HepG2 (cell line): ENCODE measurements around the gene SLC25A11. TPM values are rescaled to one million over a fixed set of nuclear protein-coding genes. Genes with fewer than 3 reads are reported as not detected.

Experiments
- ELF3 ChIP-seq: IDR thresholded peaks from 2 replicates; pipeline ENCODE4 v1.6.1; 2016; ENCODE audit warnings: missing genetic modification reagents, missing compliant biosample characterization
- ETV6 ChIP-seq: sonication (generic); formaldehyde crosslinking; conservative IDR thresholded peaks from 2 replicates; pipeline ENCODE4 v1.4.0; 2020; ENCODE audit warnings: missing genetic modification reagents
- HDAC6 ChIP-seq: fragments of 200-600 bp; sonication (generic); IDR thresholded peaks from 2 replicates; pipeline ENCODE4 v1.7.0; 2017; ENCODE audit warnings: mild to moderate bottlenecking, antibody characterized with exemption, low read length, low read depth
- MAFG ChIP-seq: sonication (generic); formaldehyde crosslinking; IDR thresholded peaks from 2 replicates; pipeline ENCODE4 v1.5.1; 2020; ENCODE audit warnings: mild to moderate bottlenecking, missing genetic modification reagents
- MEF2D ChIP-seq: sonication (generic); formaldehyde crosslinking; IDR thresholded peaks from 2 replicates; pipeline ENCODE4 v1.5.1; 2020; ENCODE audit warnings: mild to moderate bottlenecking, missing genetic modification reagents
- NFRKB ChIP-seq: fragments of 450-650 bp; IDR thresholded peaks from 2 replicates; pipeline ENCODE4 v1.6.1; 2017
- NR2C2 ChIP-seq: sonication (generic); formaldehyde crosslinking; IDR thresholded peaks from 2 replicates; pipeline ENCODE4 v1.4.0; 2020; ENCODE audit warnings: missing genetic modification reagents, mild to moderate bottlenecking, moderate library complexity, borderline replicate concordance
- PLRG1 ChIP-seq: fragments of 450-650 bp; conservative IDR thresholded peaks from 2 replicates; pipeline ENCODE4 v1.6.1; 2016
- RFX1 ChIP-seq: fragments of 450-650 bp; IDR thresholded peaks from 2 replicates; pipeline ENCODE4 v1.6.1; 2017
- SCMH1 ChIP-seq: sonication (generic); formaldehyde crosslinking; IDR thresholded peaks from 2 replicates; pipeline ENCODE4 v1.9.0; 2021; ENCODE audit warnings: missing genetic modification reagents, mild to moderate bottlenecking, borderline replicate concordance
- ZBTB1 ChIP-seq: sonication (generic); formaldehyde crosslinking; IDR thresholded peaks from 2 replicates; pipeline ENCODE4 v1.4.0; 2020; ENCODE audit warnings: missing genetic modification reagents, borderline replicate concordance
- ZBTB21 ChIP-seq: sonication (generic); formaldehyde crosslinking; IDR thresholded peaks from 2 replicates; pipeline ENCODE4 v1.4.0; 2020; ENCODE audit warnings: missing genetic modification reagents
- ZFY ChIP-seq: sonication (generic); formaldehyde crosslinking; IDR thresholded peaks from 2 replicates; pipeline ENCODE4 v1.4.0; 2020; ENCODE audit warnings: missing genetic modification reagents
- ZNF207 ChIP-seq: fragments of 450-650 bp; IDR thresholded peaks from 2 replicates; pipeline ENCODE4 v1.6.1; 2016; ENCODE audit warnings: antibody characterized with exemption, borderline replicate concordance
- ZNF496 ChIP-seq: sonication (generic); formaldehyde crosslinking; IDR thresholded peaks from 2 replicates; pipeline ENCODE4 v1.8.1; 2023; ENCODE audit warnings: mild to moderate bottlenecking, moderate library complexity, missing genetic modification reagents; ENCODE audit not compliant: insufficient replicate concordance
- ZNF564 ChIP-seq: sonication (generic); formaldehyde crosslinking; IDR thresholded peaks from 2 replicates; pipeline ENCODE4 v1.8.1; 2023; ENCODE audit warnings: mild to moderate bottlenecking, missing genetic modification reagents
- ZNF781 ChIP-seq: sonication (generic); formaldehyde crosslinking; IDR thresholded peaks from 2 replicates; pipeline ENCODE4 v1.5.1; 2020; ENCODE audit warnings: borderline replicate concordance, mild to moderate bottlenecking, missing genetic modification reagents; ENCODE audit errors: not compliant biosample characterization
- ZNF792 ChIP-seq: IDR thresholded peaks from 2 replicates; pipeline ENCODE4 v1.6.1; 2016
- ZNF878 ChIP-seq: sonication (generic); formaldehyde crosslinking; IDR thresholded peaks from 2 replicates; pipeline ENCODE4 v1.8.1; 2023; ENCODE audit warnings: mild to moderate bottlenecking, missing genetic modification reagents, moderate library complexity
- polyA plus RNA-seq, 8 experiments: library from polyadenylated mRNA; depleted of rRNA in 3 of 8; stranded (reverse) in 7 of 8; unstranded in 1 of 8; fragments of >200 nt; fragmentation: Illumina TruSeq in 4 of 8; extraction: Trizol in 4 of 8; gene quantifications; 2 replicates each; pipeline versions ENCODE4 v1.2.1 to v1.2.3, GENCODE V29; 2011 to 2016; ENCODE audit warnings: low read depth in 4 of 8, missing spikeins in 1 of 8, mixed read lengths in 1 of 8; ENCODE audit not compliant: insufficient read depth in 1 of 8
- total RNA-seq, 5 experiments: library from RNA; depleted of rRNA; stranded (reverse); fragments of >200 nt; fragmentation: Illumina TruSeq; extraction: Trizol; gene quantifications; 2 replicates each; pipeline ENCODE4 v1.2.3, GENCODE V29; 2016; ENCODE audit warnings: low read depth in 1 of 5
- TF ChIP-seq, protein P1 (sequence below): sonication (generic); formaldehyde crosslinking; IDR thresholded peaks from 2 replicates; pipeline ENCODE4 v1.4.0; 2020; ENCODE audit warnings: missing genetic modification reagents
- TF ChIP-seq, protein P2 (sequence below): sonication (generic); formaldehyde crosslinking; IDR thresholded peaks from 2 replicates; pipeline ENCODE4 v1.4.0; 2020; ENCODE audit warnings: missing genetic modification reagents
- TF ChIP-seq, protein P3 (sequence below): sonication (generic); formaldehyde crosslinking; IDR thresholded peaks from 2 replicates; pipeline ENCODE4 v1.4.0; 2020; ENCODE audit warnings: missing genetic modification reagents, borderline replicate concordance
- TF ChIP-seq, protein P4 (sequence below): IDR thresholded peaks from 2 replicates; pipeline ENCODE4 v1.6.1; 2018; ENCODE audit warnings: missing genetic modification reagents, mild to moderate bottlenecking, missing compliant biosample characterization
- TF ChIP-seq, protein P5 (sequence below): sonication (generic); formaldehyde crosslinking; IDR thresholded peaks from 2 replicates; pipeline ENCODE4 v1.5.0; 2020; ENCODE audit warnings: missing genetic modification reagents, mild to moderate bottlenecking, borderline replicate concordance

The SLC25A11 gene
- total and polyA plus RNA-seq, 2 of the 13 experiments (the other 11 are each of a cell fraction or from before 2014, with no cell fraction given): 35.4 to 47.2 TPM

DNA sequence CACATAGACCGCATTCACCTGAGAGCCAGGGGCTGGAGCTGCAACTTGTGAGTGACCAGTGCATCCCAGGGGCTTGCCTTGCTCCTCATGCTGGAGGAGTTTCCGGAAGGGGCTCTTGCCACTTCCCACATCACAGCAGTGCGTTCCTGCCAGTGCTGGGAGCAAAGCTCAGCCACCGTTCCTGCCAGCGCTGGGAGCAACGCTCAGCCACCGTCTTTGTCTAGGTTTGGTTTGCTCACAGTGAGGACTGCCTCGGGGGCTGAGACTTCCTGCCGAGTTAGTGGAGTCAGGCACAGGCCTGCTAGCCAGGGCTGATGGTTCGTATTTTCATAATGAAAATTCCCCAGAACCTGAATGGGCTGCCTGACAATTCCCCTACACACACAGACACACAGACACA lies 31.5 kb downstream of the SLC25A11 start (continued):
- TF ChIP-seq, protein P1, sequence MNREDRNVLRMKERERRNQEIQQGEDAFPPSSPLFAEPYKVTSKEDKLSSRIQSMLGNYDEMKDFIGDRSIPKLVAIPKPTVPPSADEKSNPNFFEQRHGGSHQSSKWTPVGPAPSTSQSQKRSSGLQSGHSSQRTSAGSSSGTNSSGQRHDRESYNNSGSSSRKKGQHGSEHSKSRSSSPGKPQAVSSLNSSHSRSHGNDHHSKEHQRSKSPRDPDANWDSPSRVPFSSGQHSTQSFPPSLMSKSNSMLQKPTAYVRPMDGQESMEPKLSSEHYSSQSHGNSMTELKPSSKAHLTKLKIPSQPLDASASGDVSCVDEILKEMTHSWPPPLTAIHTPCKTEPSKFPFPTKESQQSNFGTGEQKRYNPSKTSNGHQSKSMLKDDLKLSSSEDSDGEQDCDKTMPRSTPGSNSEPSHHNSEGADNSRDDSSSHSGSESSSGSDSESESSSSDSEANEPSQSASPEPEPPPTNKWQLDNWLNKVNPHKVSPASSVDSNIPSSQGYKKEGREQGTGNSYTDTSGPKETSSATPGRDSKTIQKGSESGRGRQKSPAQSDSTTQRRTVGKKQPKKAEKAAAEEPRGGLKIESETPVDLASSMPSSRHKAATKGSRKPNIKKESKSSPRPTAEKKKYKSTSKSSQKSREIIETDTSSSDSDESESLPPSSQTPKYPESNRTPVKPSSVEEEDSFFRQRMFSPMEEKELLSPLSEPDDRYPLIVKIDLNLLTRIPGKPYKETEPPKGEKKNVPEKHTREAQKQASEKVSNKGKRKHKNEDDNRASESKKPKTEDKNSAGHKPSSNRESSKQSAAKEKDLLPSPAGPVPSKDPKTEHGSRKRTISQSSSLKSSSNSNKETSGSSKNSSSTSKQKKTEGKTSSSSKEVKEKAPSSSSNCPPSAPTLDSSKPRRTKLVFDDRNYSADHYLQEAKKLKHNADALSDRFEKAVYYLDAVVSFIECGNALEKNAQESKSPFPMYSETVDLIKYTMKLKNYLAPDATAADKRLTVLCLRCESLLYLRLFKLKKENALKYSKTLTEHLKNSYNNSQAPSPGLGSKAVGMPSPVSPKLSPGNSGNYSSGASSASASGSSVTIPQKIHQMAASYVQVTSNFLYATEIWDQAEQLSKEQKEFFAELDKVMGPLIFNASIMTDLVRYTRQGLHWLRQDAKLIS (CRISPR knock-in tag): no peak
- TF ChIP-seq, protein P2, sequence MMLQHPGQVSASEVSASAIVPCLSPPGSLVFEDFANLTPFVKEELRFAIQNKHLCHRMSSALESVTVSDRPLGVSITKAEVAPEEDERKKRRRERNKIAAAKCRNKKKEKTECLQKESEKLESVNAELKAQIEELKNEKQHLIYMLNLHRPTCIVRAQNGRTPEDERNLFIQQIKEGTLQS (CRISPR knock-in tag): no peak
- TF ChIP-seq HDAC6 (no peak), SCMH1 (CRISPR knock-in tag) (no peak), ZNF781 (CRISPR knock-in tag) (no peak), PLRG1 (no peak), ZBTB21 (CRISPR knock-in tag) (peak; percentile 52; the same call in 1 of the 2 replicates), ZBTB1 (CRISPR knock-in tag) (no peak), NR2C2 (CRISPR knock-in tag) (no peak), ETV6 (CRISPR knock-in tag) (0 out of 2 replicates have a peak, but pooled peaks have one; percentile 46), MEF2D (CRISPR knock-in tag) (no peak), RFX1 (no peak), ZNF878 (CRISPR knock-in tag) (no peak), ZNF207 (no peak), ZNF792 (peak; percentile 53; the same call in 1 of the 2 replicates), ZFY (CRISPR knock-in tag) (no peak; the same call in 1 of the 2 replicates), MAFG (no peak), NFRKB (no peak), ZNF496 (CRISPR knock-in tag) (no peak), ZNF564 (CRISPR knock-in tag) (no peak), ELF3 (peak; percentile 84)
- TF ChIP-seq, protein P3, sequence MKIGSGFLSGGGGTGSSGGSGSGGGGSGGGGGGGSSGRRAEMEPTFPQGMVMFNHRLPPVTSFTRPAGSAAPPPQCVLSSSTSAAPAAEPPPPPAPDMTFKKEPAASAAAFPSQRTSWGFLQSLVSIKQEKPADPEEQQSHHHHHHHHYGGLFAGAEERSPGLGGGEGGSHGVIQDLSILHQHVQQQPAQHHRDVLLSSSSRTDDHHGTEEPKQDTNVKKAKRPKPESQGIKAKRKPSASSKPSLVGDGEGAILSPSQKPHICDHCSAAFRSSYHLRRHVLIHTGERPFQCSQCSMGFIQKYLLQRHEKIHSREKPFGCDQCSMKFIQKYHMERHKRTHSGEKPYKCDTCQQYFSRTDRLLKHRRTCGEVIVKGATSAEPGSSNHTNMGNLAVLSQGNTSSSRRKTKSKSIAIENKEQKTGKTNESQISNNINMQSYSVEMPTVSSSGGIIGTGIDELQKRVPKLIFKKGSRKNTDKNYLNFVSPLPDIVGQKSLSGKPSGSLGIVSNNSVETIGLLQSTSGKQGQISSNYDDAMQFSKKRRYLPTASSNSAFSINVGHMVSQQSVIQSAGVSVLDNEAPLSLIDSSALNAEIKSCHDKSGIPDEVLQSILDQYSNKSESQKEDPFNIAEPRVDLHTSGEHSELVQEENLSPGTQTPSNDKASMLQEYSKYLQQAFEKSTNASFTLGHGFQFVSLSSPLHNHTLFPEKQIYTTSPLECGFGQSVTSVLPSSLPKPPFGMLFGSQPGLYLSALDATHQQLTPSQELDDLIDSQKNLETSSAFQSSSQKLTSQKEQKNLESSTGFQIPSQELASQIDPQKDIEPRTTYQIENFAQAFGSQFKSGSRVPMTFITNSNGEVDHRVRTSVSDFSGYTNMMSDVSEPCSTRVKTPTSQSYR: no peak; the same call in 1 of the 2 replicates
- TF ChIP-seq, protein P4, sequence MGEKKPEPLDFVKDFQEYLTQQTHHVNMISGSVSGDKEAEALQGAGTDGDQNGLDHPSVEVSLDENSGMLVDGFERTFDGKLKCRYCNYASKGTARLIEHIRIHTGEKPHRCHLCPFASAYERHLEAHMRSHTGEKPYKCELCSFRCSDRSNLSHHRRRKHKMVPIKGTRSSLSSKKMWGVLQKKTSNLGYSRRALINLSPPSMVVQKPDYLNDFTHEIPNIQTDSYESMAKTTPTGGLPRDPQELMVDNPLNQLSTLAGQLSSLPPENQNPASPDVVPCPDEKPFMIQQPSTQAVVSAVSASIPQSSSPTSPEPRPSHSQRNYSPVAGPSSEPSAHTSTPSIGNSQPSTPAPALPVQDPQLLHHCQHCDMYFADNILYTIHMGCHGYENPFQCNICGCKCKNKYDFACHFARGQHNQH (CRISPR knock-in tag): peak; percentile 58; the same call in 1 of the 2 replicates
- TF ChIP-seq, protein P5, sequence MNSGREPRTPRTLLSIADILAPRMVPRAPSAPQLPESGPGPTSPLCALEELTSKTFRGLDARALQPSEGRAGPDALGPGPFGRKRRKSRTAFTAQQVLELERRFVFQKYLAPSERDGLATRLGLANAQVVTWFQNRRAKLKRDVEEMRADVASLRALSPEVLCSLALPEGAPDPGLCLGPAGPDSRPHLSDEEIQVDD (CRISPR knock-in tag): no peak
